SK-N-SH (cell line): ENCODE data around the gene NDP. TPM values are rescaled to one million over a fixed set of nuclear protein-coding genes. Genes with fewer than 3 reads are reported as not detected.

Source experiments
- CTCF ChIA-PET: fragments of 300-600, 350-600 bp; formaldehyde crosslinking; extraction: SDS; loops from one replicate; lab custom pipeline; 2021; lab: Yijun Ruan, JAX
- POLR2A ChIA-PET: fragments of 350-600 bp; sonication (Branson Sonifier 250); formaldehyde crosslinking; extraction: SDS; loops from one replicate; lab custom pipeline; 2020; ENCODE audit warnings: antibody characterized with exemption, inconsistent platforms; lab: Yijun Ruan, JAX
- DNase-seq: peaks from one replicate; pipeline ENCODE4 v3.0.0; 2012
- H2AFZ ChIP-seq: fragments of 200-600 bp; sonication (generic); 2 replicates; pipeline ENCODE4 v1.8.1; 2016; ENCODE audit warnings: antibody characterized with exemption, mild to moderate bottlenecking, low read depth
- H3F3A ChIP-seq: fragments of 200-600 bp; sonication (generic); replicated peaks from 2 replicates; pipeline ENCODE3; 2016; ENCODE audit warnings: antibody characterized with exemption, mild to moderate bottlenecking; ENCODE audit not compliant: insufficient read depth
- H3K27ac ChIP-seq, 2 experiments: fragments of 200-500 bp in 1 of 2; fragments of 200-600 bp in 1 of 2; sonication (Bioruptor generic) in 1 of 2; sonication (generic), shearing (Covaris generic) in 1 of 2; 2 replicates each; pipeline versions ENCODE4 v1.5.1 to v1.6.1; 2014 to 2016; ENCODE audit warnings: low read depth in 2 of 2, inconsistent platforms in 1 of 2, low read length in 1 of 2, mild to moderate bottlenecking in 1 of 2, mixed read lengths in 1 of 2
- H3K27me3 ChIP-seq: fragments of 200-600 bp; sonication (generic), shearing (Covaris generic); 2 replicates; pipeline ENCODE4 v1.6.1; 2016; ENCODE audit warnings: mixed run types; ENCODE audit not compliant: insufficient read depth
- H3K36me3 ChIP-seq, 2 experiments: fragments of 200-500 bp in 1 of 2; fragments of 200-600 bp in 1 of 2; sonication (Bioruptor generic) in 1 of 2; sonication (generic) in 1 of 2; replicated peaks in 1 of 2; 2 replicates each; pipeline versions ENCODE3 to v1.5.1; 2014 to 2016; ENCODE audit warnings: low read length in 1 of 2, mild to moderate bottlenecking in 1 of 2; ENCODE audit not compliant: insufficient read depth in 2 of 2, control insufficient read depth in 1 of 2
- H3K4me1 ChIP-seq, 2 experiments: fragments of 200-500 bp in 1 of 2; fragments of 200-600 bp in 1 of 2; sonication (Bioruptor generic) in 1 of 2; sonication (generic), shearing (Covaris generic) in 1 of 2; 2 replicates each; pipeline versions ENCODE4 v1.5.1 to v1.6.1; 2014 to 2016; ENCODE audit warnings: low read depth in 1 of 2, low read length in 1 of 2, mixed run types in 1 of 2; ENCODE audit not compliant: insufficient read depth in 2 of 2, control insufficient read depth in 1 of 2
- H3K4me2 ChIP-seq: fragments of 200-600 bp; sonication (generic), shearing (Covaris generic); 2 replicates; pipeline ENCODE4 v1.6.1; 2017; ENCODE audit warnings: mixed run types
- H3K4me3 ChIP-seq, 2 experiments: fragments of 200-500 bp in 1 of 2; fragments of 200-600 bp in 1 of 2; sonication (Bioruptor generic) in 1 of 2; sonication (generic), shearing (Covaris generic) in 1 of 2; 2 replicates each; pipeline versions ENCODE4 v1.5.1 to v1.8.1; 2014 to 2016; ENCODE audit warnings: low read depth in 2 of 2, inconsistent platforms in 1 of 2, low read length in 1 of 2, mild to moderate bottlenecking in 1 of 2, mixed read lengths in 1 of 2, moderate library complexity in 1 of 2
- H3K79me2 ChIP-seq: fragments of 200-600 bp; sonication (generic); 2 replicates; pipeline ENCODE4 v1.8.1; 2017; ENCODE audit warnings: mild to moderate bottlenecking; ENCODE audit not compliant: insufficient read depth
- H3K9ac ChIP-seq: fragments of 200-600 bp; sonication (generic); 2 replicates; pipeline ENCODE4 v1.6.1; 2017; ENCODE audit warnings: mixed run types
- H3K9me2 ChIP-seq: fragments of 200-600 bp; sonication (generic); 2 replicates; pipeline ENCODE4 v1.6.1; 2017; ENCODE audit warnings: mixed run types
- H3K9me3 ChIP-seq: fragments of 200-600 bp; sonication (generic); 2 replicates; pipeline ENCODE4 v1.6.1; 2017; ENCODE audit warnings: mixed run types, mild to moderate bottlenecking, moderate library complexity
- H4K20me1 ChIP-seq: fragments of 200-600 bp; sonication (generic); 2 replicates; pipeline ENCODE4 v1.6.1; 2017; ENCODE audit warnings: mild to moderate bottlenecking, mixed run types; ENCODE audit not compliant: insufficient read depth
- CHD2 ChIP-seq: fragments of 150-350 bp; IDR thresholded peaks from 2 replicates; pipeline ENCODE4 v1.6.1; 2018; ENCODE audit warnings: low read length; ENCODE audit not compliant: partially characterized antibody
- FOSL2 ChIP-seq: IDR thresholded peaks from 2 replicates; pipeline ENCODE4 v1.4.0; 2012; ENCODE audit warnings: low read depth, mild to moderate bottlenecking, moderate library complexity, borderline replicate concordance
- RAD21 ChIP-seq: IDR thresholded peaks from 2 replicates; pipeline ENCODE4 v1.6.1; 2012; ENCODE audit warnings: mild to moderate bottlenecking, low read length
- RCOR1 ChIP-seq: fragments of 150-350 bp; IDR thresholded peaks from 2 replicates; pipeline ENCODE4 v1.6.1; 2017; ENCODE audit warnings: antibody characterized with exemption, low read length
- RFX5 ChIP-seq: IDR thresholded peaks from 2 replicates; pipeline ENCODE4 v1.6.1; 2012; ENCODE audit warnings: mild to moderate bottlenecking, improper control_type of control experiment, low read length
- RXRA ChIP-seq: IDR thresholded peaks from 2 replicates; pipeline ENCODE4 v1.4.0; 2012; ENCODE audit warnings: low read depth, mild to moderate bottlenecking, borderline replicate concordance
- SIN3A ChIP-seq: IDR thresholded peaks from 2 replicates; pipeline ENCODE4 v1.6.1; 2012; ENCODE audit warnings: low read depth, mild to moderate bottlenecking, low read length, moderate library complexity, borderline replicate concordance
- SMC3 ChIP-seq: IDR thresholded peaks from 2 replicates; pipeline ENCODE4 v1.6.1; 2012; ENCODE audit warnings: low read depth, low read length, improper control_type of control experiment
- YY1 ChIP-seq: IDR thresholded peaks from 2 replicates; pipeline ENCODE4 v1.4.0; 2012; ENCODE audit warnings: low read depth, mild to moderate bottlenecking
- WGBS: methylation state at CpG from one replicate; pipeline ENCODE4 v1.1.6; 2017; ENCODE audit warnings: low lambda C conversion rate; 5-methylcytosine and 5-hydroxymethylcytosine counted together
- polyA plus RNA-seq, 3 experiments: library from polyadenylated mRNA; depleted of rRNA; stranded (reverse); fragments of >200 nt; gene quantifications; 2 replicates each; pipeline ENCODE4 v1.2.3, GENCODE V29; 2012
- TF ChIP-seq, protein P1 (sequence below): fragments of 200-600 bp; sonication (generic); IDR thresholded peaks from 2 replicates; pipeline ENCODE4 v1.6.1; 2017; ENCODE audit warnings: antibody characterized with exemption, mild to moderate bottlenecking, moderate library complexity

The NDP gene
- polyA plus RNA-seq, 1 of the 3 experiments (the other 2 are of a cell fraction) = 0.16 TPM

DNA sequence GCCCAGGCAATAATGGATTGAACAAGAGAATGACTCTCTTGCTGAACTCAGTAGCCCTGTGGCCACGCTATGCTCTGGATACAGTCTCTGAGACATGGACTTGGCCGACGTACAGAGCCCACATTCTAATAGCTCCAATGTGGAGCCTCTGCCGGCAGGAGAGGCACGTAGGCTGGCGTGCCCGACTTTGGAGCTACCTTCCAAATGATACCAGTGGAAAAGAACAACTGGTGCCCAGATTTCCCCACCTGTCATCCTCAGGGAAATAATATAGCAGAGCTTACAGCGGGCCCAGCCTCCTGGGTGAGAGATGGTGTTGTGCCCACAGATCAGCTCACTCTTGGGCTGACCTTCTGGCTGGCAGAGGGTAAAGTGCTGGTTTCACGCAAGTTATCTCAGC, 10.6 kb downstream of the NDP start:
- H3K36me3 ChIP-seq = peaks cover 0 to 3% of the 10 kb centered on the region in 2 experiments
- no peaks in the 10 kb centered on the region for H3K27me3 ChIP-seq
- no peaks in the 10 kb centered on the region; a peak in 1 of 4 replicates for H3K4me1 ChIP-seq
- CTCF ChIA-PET = no interaction called here
- H3K27ac ChIP-seq = no peak overlapping the region
- H4K20me1 ChIP-seq = no peaks in the 10 kb centered on the region
- no peaks in the 10 kb centered on the region for H3K9me3 ChIP-seq
- no peak overlapping the region for H3K4me3 ChIP-seq
- DNase-seq = no peak
- no peaks in the 10 kb centered on the region for H3F3A ChIP-seq
- TF ChIP-seq SIN3A = no peak
- 54% methylated on average over 8 of the region's 9 CpGs for WGBS
- H2AFZ ChIP-seq = no peak overlapping the region
- POLR2A ChIA-PET = no interaction called here
- no peak overlapping the region for H3K4me2 ChIP-seq
- H3K79me2 ChIP-seq = no peaks in the 10 kb centered on the region
- no peak overlapping the region for H3K9ac ChIP-seq
- H3K9me2 ChIP-seq = no peaks in the 10 kb centered on the region

DNA sequence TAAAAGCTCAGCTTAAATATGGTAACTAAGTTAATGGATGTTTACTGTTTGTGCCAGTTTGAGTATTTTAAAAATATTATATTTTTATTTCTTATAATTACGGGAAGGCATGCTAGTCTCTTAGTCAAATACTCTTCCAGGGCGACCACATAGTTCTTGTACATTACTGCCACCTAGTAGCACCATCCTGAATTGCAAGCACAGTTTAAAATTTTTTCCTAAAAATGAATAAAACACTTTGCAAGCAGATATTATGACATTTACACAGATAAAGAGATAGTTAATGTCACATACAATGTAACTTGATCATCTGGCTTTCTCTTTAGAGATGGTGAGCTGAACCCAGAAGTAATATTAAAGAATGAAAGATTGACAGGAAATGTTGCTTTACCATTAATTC, 11.5 kb downstream of the NDP start:
- Histone ChIP-seq H3K79me2 (no peaks in the 10 kb centered on the region), H3K27me3 (no peaks in the 10 kb centered on the region), H3K4me3 (no peak overlapping the region), H3K9ac (no peak overlapping the region), H3K9me3 (no peaks in the 10 kb centered on the region), H4K20me1 (no peaks in the 10 kb centered on the region), H3F3A (no peaks in the 10 kb centered on the region), H3K36me3 (peaks cover 0 to 3% of the 10 kb centered on the region in 2 experiments), H3K9me2 (no peaks in the 10 kb centered on the region), H3K4me1 (no peaks in the 10 kb centered on the region; a peak in 1 of 4 replicates), H3K27ac (no peak overlapping the region), H3K4me2 (no peak overlapping the region), H2AFZ (no peak overlapping the region)
- no peak for DNase-seq
- 23% methylated on average over 2 of the region's 2 CpGs for WGBS
- ChIA-PET POLR2A (no interaction called here), CTCF (interaction anchor here (1.3 kb wide), 1 partner anchor 282 kb away, joined by 5 read pairs; no protein-coding TSS in a partner anchor)
- no peak for TF ChIP-seq CHD2
- TF ChIP-seq RXRA = no peak
- TF ChIP-seq, protein P1, sequence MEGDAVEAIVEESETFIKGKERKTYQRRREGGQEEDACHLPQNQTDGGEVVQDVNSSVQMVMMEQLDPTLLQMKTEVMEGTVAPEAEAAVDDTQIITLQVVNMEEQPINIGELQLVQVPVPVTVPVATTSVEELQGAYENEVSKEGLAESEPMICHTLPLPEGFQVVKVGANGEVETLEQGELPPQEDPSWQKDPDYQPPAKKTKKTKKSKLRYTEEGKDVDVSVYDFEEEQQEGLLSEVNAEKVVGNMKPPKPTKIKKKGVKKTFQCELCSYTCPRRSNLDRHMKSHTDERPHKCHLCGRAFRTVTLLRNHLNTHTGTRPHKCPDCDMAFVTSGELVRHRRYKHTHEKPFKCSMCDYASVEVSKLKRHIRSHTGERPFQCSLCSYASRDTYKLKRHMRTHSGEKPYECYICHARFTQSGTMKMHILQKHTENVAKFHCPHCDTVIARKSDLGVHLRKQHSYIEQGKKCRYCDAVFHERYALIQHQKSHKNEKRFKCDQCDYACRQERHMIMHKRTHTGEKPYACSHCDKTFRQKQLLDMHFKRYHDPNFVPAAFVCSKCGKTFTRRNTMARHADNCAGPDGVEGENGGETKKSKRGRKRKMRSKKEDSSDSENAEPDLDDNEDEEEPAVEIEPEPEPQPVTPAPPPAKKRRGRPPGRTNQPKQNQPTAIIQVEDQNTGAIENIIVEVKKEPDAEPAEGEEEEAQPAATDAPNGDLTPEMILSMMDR = peak; percentile 41; the same call in 1 of the 2 replicates
- no peak for TF ChIP-seq FOSL2

DNA sequence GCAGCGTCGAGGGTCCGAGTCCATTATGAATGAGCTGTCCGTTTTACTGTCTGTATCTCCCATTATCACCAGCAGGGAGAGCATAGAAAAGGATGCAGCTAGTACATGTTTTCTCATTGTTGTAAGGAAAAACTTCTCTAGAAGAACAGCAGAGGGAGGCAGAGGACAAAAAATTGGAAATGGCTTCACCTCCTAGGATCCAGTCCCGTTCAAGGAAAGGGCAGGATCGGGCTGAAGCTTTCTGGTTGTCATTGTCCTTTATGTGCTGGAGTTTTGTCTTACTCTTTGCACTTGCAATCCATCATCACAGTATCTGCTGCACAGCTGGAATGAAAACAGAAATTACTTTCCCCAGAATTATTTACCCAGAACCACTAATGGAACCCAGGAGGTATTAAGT, 14.7 kb downstream of the NDP start:
- POLR2A ChIA-PET = no interaction called here
- no peaks in the 10 kb centered on the region for H3K9me3 ChIP-seq
- peak; percentile 90 for TF ChIP-seq SMC3
- 0 out of 2 replicates have a peak, but pooled peaks have one; percentile 6 for TF ChIP-seq RFX5
- TF ChIP-seq, protein P1 = peak; percentile 86
- no peak for TF ChIP-seq RCOR1
- no peak for TF ChIP-seq YY1
- TF ChIP-seq RAD21 = peak; percentile 94
- H4K20me1 ChIP-seq = no peaks in the 10 kb centered on the region
- H3K79me2 ChIP-seq = no peaks in the 10 kb centered on the region
- no peaks in the 10 kb centered on the region for H3K27me3 ChIP-seq
- H3K9me2 ChIP-seq = no peaks in the 10 kb centered on the region
- DNase-seq = peak; percentile 64
- no peak overlapping the region for H3K4me2 ChIP-seq
- no peaks in the 10 kb centered on the region; a peak in 1 of 4 replicates for H3K4me1 ChIP-seq
- H3F3A ChIP-seq = no peaks in the 10 kb centered on the region
- 2% methylated on average over 6 of the region's 6 CpGs for WGBS
- H3K4me3 ChIP-seq = no peak overlapping the region
- CTCF ChIA-PET = interaction anchor here (0.5 to 3.1 kb wide), 42 partner anchors 9 to 1231 kb away, joined by 3 to 52 read pairs (median 4); partner anchors contain the start of gene NDP
- H3K9ac ChIP-seq = no peak overlapping the region
- H3K27ac ChIP-seq = no peak overlapping the region
- H2AFZ ChIP-seq = no peak overlapping the region
- peaks cover 0 to 3% of the 10 kb centered on the region in 2 experiments for H3K36me3 ChIP-seq
